GM12878 (cell line): ENCODE results near the gene CHST2. TPM values are rescaled to one million over a fixed set of nuclear protein-coding genes. Genes with fewer than 3 reads are reported as not detected.

ENCODE experiments used
- BRCA1 ChIP-seq: IDR thresholded peaks from 2 replicates; pipeline ENCODE4 v1.6.1; 2011; ENCODE audit warnings: low read depth, low read length, improper control_type of control experiment
- CEBPZ ChIP-seq: fragments of 150-350 bp; IDR thresholded peaks from 2 replicates; pipeline ENCODE4 v1.6.1; 2016; ENCODE audit warnings: low read depth, low read length
- CHD4 ChIP-seq: fragments of 200-600 bp; sonication (generic); IDR thresholded peaks from 2 replicates; pipeline ENCODE4 v1.6.1; 2016; ENCODE audit warnings: mild to moderate bottlenecking
- FOXK2 ChIP-seq: fragments of 450-650 bp; IDR thresholded peaks from 2 replicates; pipeline ENCODE4 v1.6.1; 2017; ENCODE audit warnings: mild to moderate bottlenecking, moderate library complexity
- HDAC2 ChIP-seq: fragments of 200-600 bp; sonication (generic); IDR thresholded peaks from 2 replicates; pipeline ENCODE4 v1.6.1; 2017
- IKZF1 ChIP-seq: fragments of 450-650 bp; conservative IDR thresholded peaks from 2 replicates; pipeline ENCODE4 v1.6.1; 2017; ENCODE audit warnings: antibody characterized with exemption, mild to moderate bottlenecking
- KDM1A ChIP-seq: fragments of 200-600 bp; sonication (generic); IDR thresholded peaks from 2 replicates; pipeline ENCODE4 v1.6.1; 2016; ENCODE audit warnings: borderline replicate concordance
- RAD51 ChIP-seq: fragments of 450-650 bp; IDR thresholded peaks from 2 replicates; pipeline ENCODE4 v1.6.1; 2016; ENCODE audit warnings: moderate library complexity, mild to moderate bottlenecking, inconsistent platforms
- SMAD5 ChIP-seq: IDR thresholded peaks from 2 replicates; pipeline ENCODE4 v1.6.1; 2016; ENCODE audit warnings: antibody characterized with exemption, low read depth
- SMC3 ChIP-seq: IDR thresholded peaks from 2 replicates; pipeline ENCODE4 v1.6.1; 2011; ENCODE audit warnings: low read length, improper control_type of control experiment, borderline replicate concordance
- SRF ChIP-seq, 2 experiments: IDR thresholded peaks; 2 replicates each; pipeline ENCODE4 v1.6.1; 2011; ENCODE audit warnings: low read depth in 2 of 2, low read length in 2 of 2, mild to moderate bottlenecking in 1 of 2, moderate library complexity in 1 of 2
- TCF12 ChIP-seq: IDR thresholded peaks from 2 replicates; pipeline ENCODE4 v1.6.1; 2011; ENCODE audit warnings: low read depth, mild to moderate bottlenecking, low read length
- ZBED1 ChIP-seq: IDR thresholded peaks from 2 replicates; pipeline ENCODE4 v1.6.1; 2016; ENCODE audit warnings: borderline replicate concordance
- ZNF207 ChIP-seq: fragments of 450-650 bp; IDR thresholded peaks from 2 replicates; pipeline ENCODE4 v1.6.1; 2014; ENCODE audit warnings: antibody characterized with exemption, mild to moderate bottlenecking, borderline replicate concordance
- ZNF217 ChIP-seq: fragments of 450-650 bp; IDR thresholded peaks from 2 replicates; pipeline ENCODE4 v1.6.1; 2017; ENCODE audit warnings: antibody characterized with exemption, mild to moderate bottlenecking
- ZNF274 ChIP-seq: IDR thresholded peaks from one replicate; pipeline ENCODE4 v1.8.0; 2011; ENCODE audit not compliant: insufficient read length, insufficient read depth
- polyA plus RNA-seq, 11 experiments: library from polyadenylated mRNA; depleted of rRNA in 4 of 11; unstranded in 6 of 11; stranded (reverse) in 5 of 11; fragments of >200 nt; fragmentation: Nextera tagmentation in 4 of 11; fragmentation: Illumina TruSeq in 1 of 11; extraction: Ambion mirVana in 4 of 11; extraction: Trizol in 1 of 11; gene quantifications; 1 replicate in 1 of 11; 2 replicates in 10 of 11; pipeline versions ENCODE4 v1.2.1 to v1.2.3, GENCODE V29; 2011 to 2016; ENCODE audit warnings: inconsistent platforms in 2 of 11, missing spikeins in 2 of 11, low read depth in 1 of 11
- total RNA-seq, 4 experiments: library from RNA; depleted of rRNA in 3 of 4; stranded (reverse); fragments of >200 nt in 3 of 4; fragmentation: Illumina TruSeq in 1 of 4; extraction: Trizol in 1 of 4; gene quantifications; 2 replicates each; pipeline versions ENCODE4 v1.2.1 to v1.2.3, GENCODE V29; 2013 to 2021
- TF ChIP-seq, protein P1 (sequence below): fragments of 450-650 bp; formaldehyde crosslinking; IDR thresholded peaks from 2 replicates; pipeline ENCODE4 v1.4.0; 2020; ENCODE audit warnings: mild to moderate bottlenecking, moderate library complexity
- TF ChIP-seq, protein P2 (sequence below): fragments of 450-650 bp; IDR thresholded peaks from 2 replicates; pipeline ENCODE4 v1.6.1; 2017; ENCODE audit warnings: mild to moderate bottlenecking, low read depth, inconsistent platforms; ENCODE audit not compliant: poor library complexity, severe bottlenecking
- TF ChIP-seq, protein P3 (sequence below): fragments of 450-650 bp; IDR thresholded peaks from 2 replicates; pipeline ENCODE4 v1.6.1; 2017; ENCODE audit warnings: borderline replicate concordance

The CHST2 gene
- total and polyA plus RNA-seq, 10 of the 15 experiments (the other 5 are each of a cell fraction or from before 2014, with no cell fraction given): 1.6 to 37.2 (median 8.8) TPM

DNA sequence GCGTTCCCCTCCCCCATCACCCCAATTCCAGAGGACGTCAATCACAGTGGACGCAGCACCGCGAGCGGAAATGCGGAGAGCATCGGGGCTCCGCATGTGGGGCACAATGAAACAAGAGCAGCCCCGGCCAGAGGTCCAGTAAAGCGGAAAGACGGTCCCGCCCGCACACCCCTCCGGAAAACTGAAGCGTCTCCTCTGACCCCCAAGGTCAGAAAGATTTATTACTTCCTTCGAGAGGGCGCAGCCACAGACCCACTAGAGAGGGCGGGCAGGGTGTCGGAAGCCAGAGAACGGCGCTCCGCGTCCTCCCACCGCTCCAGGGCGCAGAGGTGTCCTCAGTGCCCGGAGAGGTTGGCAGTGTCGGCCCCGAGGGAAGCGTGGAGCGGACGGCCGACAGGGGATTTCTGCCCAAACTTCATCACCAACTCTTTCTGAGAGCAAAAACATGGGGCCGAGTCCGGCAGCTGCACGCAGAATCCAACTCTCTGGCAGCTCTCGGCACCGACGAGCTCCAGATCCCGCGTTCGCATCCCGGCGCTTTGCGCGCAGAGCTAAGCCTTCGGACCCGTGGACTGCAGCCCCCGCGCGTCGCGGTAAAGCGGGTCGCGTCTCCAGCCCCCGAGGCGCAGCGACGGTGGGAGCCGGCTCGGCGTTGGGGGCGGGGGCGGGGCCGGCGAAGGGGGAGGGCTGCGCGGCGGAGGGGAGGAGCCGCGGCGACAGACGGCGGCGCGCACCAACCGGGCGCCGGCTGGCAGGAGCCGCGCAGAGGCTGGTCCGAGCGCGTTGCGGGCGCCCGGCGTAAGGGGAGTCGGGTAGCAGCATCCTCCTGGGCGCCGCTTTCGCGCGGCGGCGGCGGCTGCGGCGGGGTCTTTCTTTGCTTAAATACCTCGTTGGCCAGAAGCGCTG lies at the start of gene CHST2 (continued):
- TF ChIP-seq ZNF274 (no peak), ZNF217 (no peak), TCF12 (no peak), SMC3 (0 out of 2 replicates have a peak, but pooled peaks have one; percentile 11), ZBED1 (no peak), KDM1A (no peak), SMAD5 (peak; percentile 42; the same call in 1 of the 2 replicates), ZNF207 (no peak), FOXK2 (no peak), BRCA1 (no peak), RAD51 (no peak), SRF (IDR thresholded peaks at IDR 0.05; ENCODE audit: low read depth in 2 of 2, low read length in 2 of 2) (no peak), IKZF1 (peak; percentile 44), HDAC2 (no peak), CEBPZ (no peak), CHD4 (no peak)
- TF ChIP-seq, protein P1, sequence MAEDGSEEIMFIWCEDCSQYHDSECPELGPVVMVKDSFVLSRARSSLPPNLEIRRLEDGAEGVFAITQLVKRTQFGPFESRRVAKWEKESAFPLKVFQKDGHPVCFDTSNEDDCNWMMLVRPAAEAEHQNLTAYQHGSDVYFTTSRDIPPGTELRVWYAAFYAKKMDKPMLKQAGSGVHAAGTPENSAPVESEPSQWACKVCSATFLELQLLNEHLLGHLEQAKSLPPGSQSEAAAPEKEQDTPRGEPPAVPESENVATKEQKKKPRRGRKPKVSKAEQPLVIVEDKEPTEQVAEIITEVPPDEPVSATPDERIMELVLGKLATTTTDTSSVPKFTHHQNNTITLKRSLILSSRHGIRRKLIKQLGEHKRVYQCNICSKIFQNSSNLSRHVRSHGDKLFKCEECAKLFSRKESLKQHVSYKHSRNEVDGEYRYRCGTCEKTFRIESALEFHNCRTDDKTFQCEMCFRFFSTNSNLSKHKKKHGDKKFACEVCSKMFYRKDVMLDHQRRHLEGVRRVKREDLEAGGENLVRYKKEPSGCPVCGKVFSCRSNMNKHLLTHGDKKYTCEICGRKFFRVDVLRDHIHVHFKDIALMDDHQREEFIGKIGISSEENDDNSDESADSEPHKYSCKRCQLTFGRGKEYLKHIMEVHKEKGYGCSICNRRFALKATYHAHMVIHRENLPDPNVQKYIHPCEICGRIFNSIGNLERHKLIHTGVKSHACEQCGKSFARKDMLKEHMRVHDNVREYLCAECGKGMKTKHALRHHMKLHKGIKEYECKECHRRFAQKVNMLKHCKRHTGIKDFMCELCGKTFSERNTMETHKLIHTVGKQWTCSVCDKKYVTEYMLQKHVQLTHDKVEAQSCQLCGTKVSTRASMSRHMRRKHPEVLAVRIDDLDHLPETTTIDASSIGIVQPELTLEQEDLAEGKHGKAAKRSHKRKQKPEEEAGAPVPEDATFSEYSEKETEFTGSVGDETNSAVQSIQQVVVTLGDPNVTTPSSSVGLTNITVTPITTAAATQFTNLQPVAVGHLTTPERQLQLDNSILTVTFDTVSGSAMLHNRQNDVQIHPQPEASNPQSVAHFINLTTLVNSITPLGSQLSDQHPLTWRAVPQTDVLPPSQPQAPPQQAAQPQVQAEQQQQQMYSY: no peak
- TF ChIP-seq, protein P2, sequence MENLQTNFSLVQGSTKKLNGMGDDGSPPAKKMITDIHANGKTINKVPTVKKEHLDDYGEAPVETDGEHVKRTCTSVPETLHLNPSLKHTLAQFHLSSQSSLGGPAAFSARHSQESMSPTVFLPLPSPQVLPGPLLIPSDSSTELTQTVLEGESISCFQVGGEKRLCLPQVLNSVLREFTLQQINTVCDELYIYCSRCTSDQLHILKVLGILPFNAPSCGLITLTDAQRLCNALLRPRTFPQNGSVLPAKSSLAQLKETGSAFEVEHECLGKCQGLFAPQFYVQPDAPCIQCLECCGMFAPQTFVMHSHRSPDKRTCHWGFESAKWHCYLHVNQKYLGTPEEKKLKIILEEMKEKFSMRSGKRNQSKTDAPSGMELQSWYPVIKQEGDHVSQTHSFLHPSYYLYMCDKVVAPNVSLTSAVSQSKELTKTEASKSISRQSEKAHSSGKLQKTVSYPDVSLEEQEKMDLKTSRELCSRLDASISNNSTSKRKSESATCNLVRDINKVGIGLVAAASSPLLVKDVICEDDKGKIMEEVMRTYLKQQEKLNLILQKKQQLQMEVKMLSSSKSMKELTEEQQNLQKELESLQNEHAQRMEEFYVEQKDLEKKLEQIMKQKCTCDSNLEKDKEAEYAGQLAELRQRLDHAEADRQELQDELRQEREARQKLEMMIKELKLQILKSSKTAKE: no peak
- TF ChIP-seq, protein P3, sequence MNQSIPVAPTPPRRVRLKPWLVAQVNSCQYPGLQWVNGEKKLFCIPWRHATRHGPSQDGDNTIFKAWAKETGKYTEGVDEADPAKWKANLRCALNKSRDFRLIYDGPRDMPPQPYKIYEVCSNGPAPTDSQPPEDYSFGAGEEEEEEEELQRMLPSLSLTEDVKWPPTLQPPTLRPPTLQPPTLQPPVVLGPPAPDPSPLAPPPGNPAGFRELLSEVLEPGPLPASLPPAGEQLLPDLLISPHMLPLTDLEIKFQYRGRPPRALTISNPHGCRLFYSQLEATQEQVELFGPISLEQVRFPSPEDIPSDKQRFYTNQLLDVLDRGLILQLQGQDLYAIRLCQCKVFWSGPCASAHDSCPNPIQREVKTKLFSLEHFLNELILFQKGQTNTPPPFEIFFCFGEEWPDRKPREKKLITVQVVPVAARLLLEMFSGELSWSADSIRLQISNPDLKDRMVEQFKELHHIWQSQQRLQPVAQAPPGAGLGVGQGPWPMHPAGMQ: no peak
